ENCODE results near the gene RCAN1. TPM values are rescaled to one million over a fixed set of nuclear protein-coding genes. Genes with fewer than 3 reads are reported as not detected.
"Not testable (repeated sequence)": the region's sequence is repeated elsewhere in the genome, so short reads cannot be mapped to it uniquely, and the experiment has no call there.

Gene RCAN1
- total RNA-seq, 1 experiment from 2014 or later: 13.5 TPM

DNA sequence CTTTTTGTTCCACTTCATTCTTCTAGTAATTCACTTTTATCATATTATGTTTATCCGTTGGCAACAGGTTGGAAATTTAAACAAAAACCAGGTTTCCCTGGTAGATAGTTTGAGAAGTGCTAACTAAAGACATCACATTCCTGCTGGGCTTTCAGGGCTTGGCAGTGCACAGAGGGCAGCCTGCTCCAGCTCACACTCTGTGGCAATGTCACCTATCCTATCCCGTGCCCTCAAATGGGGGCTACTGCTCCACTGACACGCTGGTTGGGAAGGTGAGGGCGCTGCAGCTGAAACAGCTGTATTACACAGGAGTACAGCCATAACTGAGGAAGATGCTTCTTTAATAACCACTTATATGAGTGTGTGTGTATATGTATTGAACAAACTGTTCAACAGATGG lies 49.7 kb downstream of the RCAN1 start:
- CTCF ChIA-PET: no interaction called here
- in situ Hi-C loops (cut with HindIII; ENCODE audit: low pct_unique_long_range_greater_than_20kb, low sequenced_read_pairs): no loop called here

DNA sequence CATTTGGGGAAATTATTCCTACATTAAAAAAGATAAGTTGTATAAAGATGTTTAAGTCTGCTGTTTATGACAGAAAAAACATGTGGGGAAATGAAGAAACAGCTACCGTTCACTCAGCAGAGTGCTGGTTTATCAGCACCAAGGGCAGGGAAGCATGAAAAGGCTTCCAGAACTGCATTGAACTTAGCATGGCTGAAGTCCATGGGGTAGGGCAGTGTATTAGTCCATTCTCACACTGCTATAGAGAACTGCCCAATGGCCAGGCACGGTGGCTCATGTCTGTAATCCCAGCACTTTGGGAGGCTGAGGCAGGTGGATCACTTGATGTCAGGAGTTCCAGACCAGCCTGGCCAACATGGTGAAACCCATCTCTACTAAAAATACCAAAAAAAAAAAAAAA lies 51.5 kb downstream of the RCAN1 start:
- H3K27me3 ChIP-seq (ENCODE audit: control insufficient read depth, insufficient read depth, low read length); H3K4me3 ChIP-seq (ENCODE audit: low read depth in 2 of 2, low read length in 2 of 2); BruUV-seq (replicated peaks); CTCF ChIA-PET; H3K27ac ChIP-seq (ENCODE audit: low read length); H3K36me3 ChIP-seq (ENCODE audit: control insufficient read depth, insufficient read depth, low read length); ATAC-seq; DNase-seq (ENCODE audit: low read depth, low spot score); H3K4me1 ChIP-seq (ENCODE audit: control insufficient read depth, insufficient read depth, low read length); POLR2A ChIA-PET; intact Hi-C loops (cut with micrococcal nuclease; ENCODE audit: unreplicated experiment); in situ Hi-C loops (cut with HindIII; ENCODE audit: low pct_unique_long_range_greater_than_20kb, low sequenced_read_pairs); H3K9me3 ChIP-seq (ENCODE audit: control insufficient read depth, insufficient read depth, low read depth, low read length): not testable (repeated sequence)

More for the DNA sequence above, 49.7 kb downstream of the RCAN1 start:
- ATAC-seq: no peak
- Histone ChIP-seq H3K36me3 (ENCODE audit: control insufficient read depth, insufficient read depth, low read length) (no peaks in the 10 kb centered on the region), H3K4me1 (ENCODE audit: control insufficient read depth, insufficient read depth, low read length) (no peaks in the 10 kb centered on the region), H3K27me3 (ENCODE audit: control insufficient read depth, insufficient read depth, low read length) (no peaks in the 10 kb centered on the region), H3K9me3 (ENCODE audit: control insufficient read depth, insufficient read depth, low read depth, low read length) (no peaks in the 10 kb centered on the region), H3K4me3 (ENCODE audit: low read depth in 2 of 2, low read length in 2 of 2) (no peak overlapping the region), H3K27ac (ENCODE audit: low read length) (no peak overlapping the region)
- intact Hi-C loops (cut with micrococcal nuclease; ENCODE audit: unreplicated experiment): no loop called here
- BruUV-seq (replicated peaks): no TSS peak
- POLR2A ChIA-PET: no interaction called here
- TF ChIP-seq SIN3A (IDR thresholded peaks at IDR 0.05; ENCODE audit: borderline replicate concordance, insufficient read depth, low read depth, low read length) (no peak), POLR2AphosphoS5 (IDR thresholded peaks at IDR 0.05; ENCODE audit: low read depth, low read length) (no peak), TCF7L2 (IDR thresholded peaks at IDR 0.05; ENCODE audit: low read depth, low read length) (no peak)
- TF ChIP-seq, protein P1, sequence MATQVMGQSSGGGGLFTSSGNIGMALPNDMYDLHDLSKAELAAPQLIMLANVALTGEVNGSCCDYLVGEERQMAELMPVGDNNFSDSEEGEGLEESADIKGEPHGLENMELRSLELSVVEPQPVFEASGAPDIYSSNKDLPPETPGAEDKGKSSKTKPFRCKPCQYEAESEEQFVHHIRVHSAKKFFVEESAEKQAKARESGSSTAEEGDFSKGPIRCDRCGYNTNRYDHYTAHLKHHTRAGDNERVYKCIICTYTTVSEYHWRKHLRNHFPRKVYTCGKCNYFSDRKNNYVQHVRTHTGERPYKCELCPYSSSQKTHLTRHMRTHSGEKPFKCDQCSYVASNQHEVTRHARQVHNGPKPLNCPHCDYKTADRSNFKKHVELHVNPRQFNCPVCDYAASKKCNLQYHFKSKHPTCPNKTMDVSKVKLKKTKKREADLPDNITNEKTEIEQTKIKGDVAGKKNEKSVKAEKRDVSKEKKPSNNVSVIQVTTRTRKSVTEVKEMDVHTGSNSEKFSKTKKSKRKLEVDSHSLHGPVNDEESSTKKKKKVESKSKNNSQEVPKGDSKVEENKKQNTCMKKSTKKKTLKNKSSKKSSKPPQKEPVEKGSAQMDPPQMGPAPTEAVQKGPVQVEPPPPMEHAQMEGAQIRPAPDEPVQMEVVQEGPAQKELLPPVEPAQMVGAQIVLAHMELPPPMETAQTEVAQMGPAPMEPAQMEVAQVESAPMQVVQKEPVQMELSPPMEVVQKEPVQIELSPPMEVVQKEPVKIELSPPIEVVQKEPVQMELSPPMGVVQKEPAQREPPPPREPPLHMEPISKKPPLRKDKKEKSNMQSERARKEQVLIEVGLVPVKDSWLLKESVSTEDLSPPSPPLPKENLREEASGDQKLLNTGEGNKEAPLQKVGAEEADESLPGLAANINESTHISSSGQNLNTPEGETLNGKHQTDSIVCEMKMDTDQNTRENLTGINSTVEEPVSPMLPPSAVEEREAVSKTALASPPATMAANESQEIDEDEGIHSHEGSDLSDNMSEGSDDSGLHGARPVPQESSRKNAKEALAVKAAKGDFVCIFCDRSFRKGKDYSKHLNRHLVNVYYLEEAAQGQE (IDR thresholded peaks at IDR 0.05; ENCODE audit: insufficient read depth in 1 of 2, low read depth in 2 of 2, low read length in 1 of 2): no peak
- TF ChIP-seq, protein P2, sequence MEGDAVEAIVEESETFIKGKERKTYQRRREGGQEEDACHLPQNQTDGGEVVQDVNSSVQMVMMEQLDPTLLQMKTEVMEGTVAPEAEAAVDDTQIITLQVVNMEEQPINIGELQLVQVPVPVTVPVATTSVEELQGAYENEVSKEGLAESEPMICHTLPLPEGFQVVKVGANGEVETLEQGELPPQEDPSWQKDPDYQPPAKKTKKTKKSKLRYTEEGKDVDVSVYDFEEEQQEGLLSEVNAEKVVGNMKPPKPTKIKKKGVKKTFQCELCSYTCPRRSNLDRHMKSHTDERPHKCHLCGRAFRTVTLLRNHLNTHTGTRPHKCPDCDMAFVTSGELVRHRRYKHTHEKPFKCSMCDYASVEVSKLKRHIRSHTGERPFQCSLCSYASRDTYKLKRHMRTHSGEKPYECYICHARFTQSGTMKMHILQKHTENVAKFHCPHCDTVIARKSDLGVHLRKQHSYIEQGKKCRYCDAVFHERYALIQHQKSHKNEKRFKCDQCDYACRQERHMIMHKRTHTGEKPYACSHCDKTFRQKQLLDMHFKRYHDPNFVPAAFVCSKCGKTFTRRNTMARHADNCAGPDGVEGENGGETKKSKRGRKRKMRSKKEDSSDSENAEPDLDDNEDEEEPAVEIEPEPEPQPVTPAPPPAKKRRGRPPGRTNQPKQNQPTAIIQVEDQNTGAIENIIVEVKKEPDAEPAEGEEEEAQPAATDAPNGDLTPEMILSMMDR (IDR thresholded peaks at IDR 0.05): no peak
- no peak for DNase-seq (ENCODE audit: low read depth, low spot score)

DNA sequence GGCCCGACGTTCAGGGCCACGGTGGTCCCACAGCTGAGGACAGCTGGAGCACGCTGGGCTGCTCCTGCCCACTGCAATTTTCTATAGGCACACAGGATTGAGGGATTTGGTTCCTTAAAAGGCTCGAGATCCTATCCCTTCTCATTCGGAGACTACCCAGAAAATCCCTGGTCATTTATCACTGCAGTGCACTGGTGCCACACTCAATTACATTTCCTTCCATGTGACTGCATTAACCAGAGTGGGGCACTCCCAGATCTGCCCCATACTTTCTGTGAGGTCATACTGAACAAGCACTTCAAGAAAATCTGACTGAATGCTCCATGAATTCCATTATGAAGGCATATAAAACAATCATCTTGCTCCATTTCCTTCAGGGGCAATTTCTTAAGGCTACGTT lies 53.1 kb downstream of the RCAN1 start:
- Histone ChIP-seq H3K27ac (ENCODE audit: low read length) (no peak overlapping the region), H3K9me3 (ENCODE audit: control insufficient read depth, insufficient read depth, low read depth, low read length) (no peaks in the 10 kb centered on the region), H3K4me3 (ENCODE audit: low read depth in 2 of 2, low read length in 2 of 2) (no peak overlapping the region), H3K27me3 (ENCODE audit: control insufficient read depth, insufficient read depth, low read length) (no peaks in the 10 kb centered on the region), H3K4me1 (ENCODE audit: control insufficient read depth, insufficient read depth, low read length) (no peaks in the 10 kb centered on the region), H3K36me3 (ENCODE audit: control insufficient read depth, insufficient read depth, low read length) (no peaks in the 10 kb centered on the region)
- ATAC-seq (no peak), DNase-seq (ENCODE audit: low read depth, low spot score) (no peak)
- no TSS peak for BruUV-seq (replicated peaks)
- no peak for TF ChIP-seq TCF7L2 (IDR thresholded peaks at IDR 0.05; ENCODE audit: low read depth, low read length)
- TF ChIP-seq, protein P1 (IDR thresholded peaks at IDR 0.05; ENCODE audit: insufficient read depth in 1 of 2, low read depth in 2 of 2, low read length in 1 of 2): no peak
- TF ChIP-seq, protein P2 (IDR thresholded peaks at IDR 0.05): no peak
- TF ChIP-seq SIN3A (IDR thresholded peaks at IDR 0.05; ENCODE audit: borderline replicate concordance, insufficient read depth, low read depth, low read length): no peak
- TF ChIP-seq POLR2AphosphoS5 (IDR thresholded peaks at IDR 0.05; ENCODE audit: low read depth, low read length): no peak
- intact Hi-C loops (cut with micrococcal nuclease; ENCODE audit: unreplicated experiment) (no loop called here), in situ Hi-C loops (cut with HindIII; ENCODE audit: low pct_unique_long_range_greater_than_20kb, low sequenced_read_pairs) (no loop called here)
- ChIA-PET POLR2A (no interaction called here), CTCF (no interaction called here)
